Measurements from ENCODE around the gene FOXP1.

- TF ChIP-seq CTCF (IDR thresholded peaks at IDR 0.05) = peak; percentile 50
- TF ChIP-seq REST (IDR thresholded peaks at IDR 0.05; ENCODE audit: insufficient read depth in 1 of 2, low read depth in 2 of 2, low read length in 1 of 2) = no peak
- no peak for TF ChIP-seq POLR2AphosphoS5 (IDR thresholded peaks at IDR 0.05; ENCODE audit: low read depth, low read length)
These were observed 186.5 kb downstream of the FOXP1 start for GRCh38 chr3:71397046-71397445.

Measured in Panc1 (cell line).